IMR-90 (cell line): Measurements from ENCODE around the gene MAN1C1. TPM values are rescaled to one million over a fixed set of nuclear protein-coding genes. Genes with fewer than 3 reads are reported as not detected.

Experiments
- ATAC-seq: fragments of 200-7000 bp; cut with Tn5 transposase; 2 replicates; pipeline ENCODE4 v1.9.1; 2020; ENCODE audit warnings: low read depth, mild to moderate bottlenecking, moderate library complexity
- BruUV-seq: library from RNA; stranded (reverse); fragments of 400-500 nt; replicated peaks from 2 replicates; lab custom pipeline; 2021; lab: Mats Ljungman, UMichigan
- CTCF ChIA-PET: fragments of 300-600 bp; formaldehyde crosslinking; extraction: SDS; loops from one replicate; lab custom pipeline; 2021; ENCODE audit warnings: antibody characterized with exemption; lab: Yijun Ruan, JAX
- POLR2A ChIA-PET: fragments of 300-600 bp; sonication (Branson Sonifier 250); formaldehyde crosslinking; loops from one replicate; lab custom pipeline; 2022; ENCODE audit warnings: antibody characterized with exemption; ENCODE audit not compliant: unreplicated experiment; lab: Charles Lee
- DNase-seq: peaks from one replicate; pipeline ENCODE4 v3.0.0; 2013
- H2AFZ ChIP-seq: replicated peaks from 2 replicates; pipeline ENCODE3; 2013; ENCODE audit warnings: low read length, mild to moderate bottlenecking; ENCODE audit not compliant: poor library complexity
- H2AK5ac ChIP-seq: 2 replicates; pipeline ENCODE4 v1.6.1; 2013; ENCODE audit warnings: low read depth, low read length, inconsistent platforms
- H2AK9ac ChIP-seq: replicated peaks from 2 replicates; pipeline ENCODE3; 2013; ENCODE audit warnings: mild to moderate bottlenecking, low read depth, low read length, moderate library complexity; ENCODE audit not compliant: poor library complexity
- H2BK120ac ChIP-seq: 2 replicates; pipeline ENCODE4 v1.6.1; 2013; ENCODE audit warnings: low read depth, low read length, inconsistent platforms
- H2BK15ac ChIP-seq: 3 replicates; pipeline ENCODE4 v1.6.1; 2013; ENCODE audit warnings: low read depth, low read length, inconsistent platforms
- H2BK20ac ChIP-seq: 2 replicates; pipeline ENCODE4 v1.6.1; 2013; ENCODE audit warnings: low read depth, mild to moderate bottlenecking, inconsistent platforms, low read length, moderate library complexity
- H2BK5ac ChIP-seq: 2 replicates; pipeline ENCODE4 v1.6.1; 2013; ENCODE audit warnings: mild to moderate bottlenecking, low read depth, low read length, inconsistent platforms; ENCODE audit not compliant: poor library complexity, severe bottlenecking
- H3K14ac ChIP-seq: replicated peaks from 2 replicates; pipeline ENCODE4 v1.6.1; 2013; ENCODE audit warnings: low read depth, low read length, inconsistent platforms
- H3K18ac ChIP-seq: 2 replicates; pipeline ENCODE4 v1.6.1; 2013; ENCODE audit warnings: low read depth, low read length, control low read depth
- H3K23ac ChIP-seq: 2 replicates; pipeline ENCODE4 v1.6.1; 2013; ENCODE audit warnings: low read depth, low read length, inconsistent platforms
- H3K27ac ChIP-seq: 2 replicates; pipeline ENCODE4 v1.5.1; 2013; ENCODE audit warnings: mild to moderate bottlenecking, control low read depth, low read length; ENCODE audit not compliant: insufficient read depth
- H3K27me3 ChIP-seq: 2 replicates; pipeline ENCODE4 v1.6.1; 2013; ENCODE audit warnings: low read length; ENCODE audit not compliant: control insufficient read depth, insufficient read depth
- H3K36me3 ChIP-seq: 2 replicates; pipeline ENCODE4 v1.6.1; 2013; ENCODE audit warnings: low read length, mixed read lengths; ENCODE audit not compliant: control insufficient read depth, insufficient read depth
- H3K4ac ChIP-seq: 2 replicates; pipeline ENCODE4 v1.6.1; 2013; ENCODE audit warnings: low read depth, low read length, inconsistent platforms
- H3K4me1 ChIP-seq: 2 replicates; pipeline ENCODE4 v1.6.1; 2013; ENCODE audit warnings: low read length, mixed read lengths; ENCODE audit not compliant: control insufficient read depth, insufficient read depth
- H3K4me2 ChIP-seq: 2 replicates; pipeline ENCODE4 v1.6.1; 2013; ENCODE audit warnings: low read depth, mild to moderate bottlenecking, control low read depth, low read length, moderate library complexity
- H3K4me3 ChIP-seq: 2 replicates; pipeline ENCODE4 v1.5.1; 2013; ENCODE audit warnings: low read depth, mild to moderate bottlenecking, control low read depth, low read length, moderate library complexity; ENCODE audit not compliant: insufficient read depth
- H3K56ac ChIP-seq: 2 replicates; pipeline ENCODE4 v1.6.1; 2013; ENCODE audit warnings: low read length, inconsistent platforms; ENCODE audit not compliant: insufficient read depth; ENCODE audit errors: extremely low read depth
- H3K79me1 ChIP-seq, 2 experiments: 2 replicates each; pipeline ENCODE4 v1.6.1; 2013; ENCODE audit warnings: low read length in 2 of 2, inconsistent platforms in 1 of 2, low read depth in 1 of 2
- H3K9ac ChIP-seq: 2 replicates; pipeline ENCODE4 v1.6.1; 2013; ENCODE audit warnings: low read depth, low read length, control low read depth
- H3K9me1 ChIP-seq: 2 replicates; pipeline ENCODE4 v1.6.1; 2013; ENCODE audit warnings: low read length, inconsistent platforms; ENCODE audit not compliant: insufficient read depth
- H3K9me3 ChIP-seq: 2 replicates; pipeline ENCODE4 v1.6.1; 2013; ENCODE audit warnings: low read length; ENCODE audit not compliant: control insufficient read depth, insufficient read depth
- H4K20me1 ChIP-seq: 2 replicates; pipeline ENCODE4 v1.6.1; 2013; ENCODE audit warnings: low read length, inconsistent platforms; ENCODE audit not compliant: insufficient read depth
- H4K5ac ChIP-seq: 2 replicates; pipeline ENCODE4 v1.6.1; 2013; ENCODE audit warnings: mild to moderate bottlenecking, low read depth, low read length, control low read depth
- H4K8ac ChIP-seq, 2 experiments: 2 replicates each; pipeline ENCODE4 v1.6.1; 2013; ENCODE audit warnings: low read depth in 2 of 2, low read length in 2 of 2, control low read depth in 1 of 2, inconsistent platforms in 1 of 2
- H4K91ac ChIP-seq: 2 replicates; pipeline ENCODE4 v1.6.1; 2013; ENCODE audit warnings: low read depth, low read length, inconsistent platforms; ENCODE audit not compliant: insufficient read depth
- CTCF ChIP-seq: conservative IDR thresholded peaks from 2 replicates; pipeline ENCODE4 v1.5.1; 2012; ENCODE audit warnings: mild to moderate bottlenecking, low read depth, low read length, improper control_type of control experiment
- FOS ChIP-seq: fragments of 150-350 bp; IDR thresholded peaks from 2 replicates; pipeline ENCODE4 v1.6.1; 2016; ENCODE audit warnings: low read depth, low read length
- RCOR1 ChIP-seq: IDR thresholded peaks from 2 replicates; pipeline ENCODE4 v1.6.1; 2012; ENCODE audit warnings: mild to moderate bottlenecking, low read length, improper control_type of control experiment; ENCODE audit not compliant: insufficient replicate concordance
- RFX5 ChIP-seq: IDR thresholded peaks from 2 replicates; pipeline ENCODE4 v1.8.0; 2012; ENCODE audit warnings: low read depth, mild to moderate bottlenecking, low read length, moderate library complexity
- WGBS, 2 experiments: methylation state at CpG; one replicate each; pipeline versions ENCODE4 v1.1.5 to v1.1.7; 2013; ENCODE audit warnings: missing lambda C conversion rate in 2 of 2; ENCODE audit not compliant: insufficient read length in 1 of 2; ENCODE audit errors: extremely low coverage in 2 of 2; 5-methylcytosine and 5-hydroxymethylcytosine counted together
- dilution Hi-C: fragments of 300-500 bp; cut with HindIII; formaldehyde crosslinking; loops from one replicate; pipeline ENCODE4 v1.14.3; 2018; ENCODE audit warnings: low sequenced_read_pairs; ENCODE audit not compliant: unreplicated experiment
- in situ Hi-C: fragments of 300-500 bp; cut with MboI; formaldehyde crosslinking; loops from 3 replicates; pipeline ENCODE4 v1.14.3; 2019; ENCODE audit warnings: low sequenced_read_pairs, inconsistent platforms, mixed read lengths
- intact Hi-C: fragments of 100-400 bp; cut with micrococcal nuclease; formaldehyde crosslinking; loops from 2 replicates; pipeline ENCODE4 v1.10.0; 2022
- polyA plus RNA-seq, 3 experiments: library from polyadenylated mRNA; depleted of rRNA; stranded (reverse); fragments of >200 nt; gene quantifications; 2 replicates each; pipeline ENCODE4 v1.2.3, GENCODE V29; 2012; ENCODE audit warnings: low replicate concordance in 1 of 3
- total RNA-seq: library from RNA; depleted of rRNA; stranded (reverse); fragments of >200 nt; gene quantifications from 2 replicates; pipeline ENCODE4 v1.2.3, GENCODE V29; 2012
- TF ChIP-seq, protein P1 (sequence below): fragments of 150-350 bp; IDR thresholded peaks from 2 replicates; pipeline ENCODE4 v1.6.1; 2016; ENCODE audit warnings: low read depth, mild to moderate bottlenecking, low read length, moderate library complexity, borderline replicate concordance

The MAN1C1 gene
- total and polyA plus RNA-seq, 2 of the 4 experiments (the other 2 are of a cell fraction): 3.2 to 11.3 TPM

GRCh38 chr1:25701030-25701785, 84.6 kb downstream of the MAN1C1 start:
- POLR2A ChIA-PET: no interaction called here
- dilution Hi-C loops: no loop called here

More at GRCh38 chr1:25701030-25701785, 84.6 kb downstream of the MAN1C1 start:
- H3K4me3 ChIP-seq: no peak overlapping the region
- no peak overlapping the region for H3K56ac ChIP-seq
- H3K18ac ChIP-seq: peak overlapping the region; percentile 16; the same call in 1 of the 2 replicates
- H4K91ac ChIP-seq: peak overlapping the region; percentile 38; the same call in 1 of the 2 replicates
- H3K4me2 ChIP-seq: no peak overlapping the region
- no peak overlapping the region for H3K9ac ChIP-seq
- H4K20me1 ChIP-seq: no peaks in the 10 kb centered on the region
- H2AFZ ChIP-seq: no peak overlapping the region
- peak overlapping the region; percentile 15 for H2AK9ac ChIP-seq
- peak overlapping the region; percentile 92; the same call in 1 of the 2 replicates for H2AK5ac ChIP-seq
- DNase-seq: no peak
- H3K14ac ChIP-seq: no peak overlapping the region
- peak overlapping the region; percentile 40; the same call in 1 of the 2 replicates for H3K23ac ChIP-seq
- no peaks in the 10 kb centered on the region for H3K27me3 ChIP-seq
- peak overlapping the region; percentile 27; the same call in 1 of the 3 replicates for H2BK15ac ChIP-seq
- CTCF ChIA-PET: no interaction called here
- ATAC-seq: no peak
- peaks cover 0 to 38% of the 10 kb centered on the region in 2 experiments; a peak in 2 of 4 replicates for H3K79me1 ChIP-seq
- H2BK5ac ChIP-seq: no peak overlapping the region
- H2BK20ac ChIP-seq: peak overlapping the region; percentile 43; the same call in 1 of the 2 replicates
- H3K9me3 ChIP-seq: no peaks in the 10 kb centered on the region
- peaks cover 29% of the 10 kb centered on the region for H3K9me1 ChIP-seq
- peak overlapping the region in 1 of 2 experiments; percentile 18; a peak in 1 of 4 replicates for H4K8ac ChIP-seq
- peaks cover 40% of the 10 kb centered on the region for H3K4me1 ChIP-seq
- H2BK120ac ChIP-seq: peak overlapping the region; percentile 47; the same call in 1 of the 2 replicates
- peak overlapping the region; percentile 93; the same call in 1 of the 2 replicates for H3K27ac ChIP-seq
- H3K36me3 ChIP-seq: no peaks in the 10 kb centered on the region
- 100% methylated on average over 4 of the region's 9 CpGs; no CpG with 5 or more reads in 1 of the 2 experiments for WGBS, 2 experiments
- in situ Hi-C loops (no loop called here), intact Hi-C loops (no loop called here)
- H4K5ac ChIP-seq: peak overlapping the region; percentile 34; the same call in 1 of the 2 replicates
- BruUV-seq: no TSS peak
- H3K4ac ChIP-seq: peak overlapping the region; percentile 59
- TF ChIP-seq RFX5 (no peak), FOS (no peak), CTCF (no peak), RCOR1 (no peak)
- TF ChIP-seq, protein P1, sequence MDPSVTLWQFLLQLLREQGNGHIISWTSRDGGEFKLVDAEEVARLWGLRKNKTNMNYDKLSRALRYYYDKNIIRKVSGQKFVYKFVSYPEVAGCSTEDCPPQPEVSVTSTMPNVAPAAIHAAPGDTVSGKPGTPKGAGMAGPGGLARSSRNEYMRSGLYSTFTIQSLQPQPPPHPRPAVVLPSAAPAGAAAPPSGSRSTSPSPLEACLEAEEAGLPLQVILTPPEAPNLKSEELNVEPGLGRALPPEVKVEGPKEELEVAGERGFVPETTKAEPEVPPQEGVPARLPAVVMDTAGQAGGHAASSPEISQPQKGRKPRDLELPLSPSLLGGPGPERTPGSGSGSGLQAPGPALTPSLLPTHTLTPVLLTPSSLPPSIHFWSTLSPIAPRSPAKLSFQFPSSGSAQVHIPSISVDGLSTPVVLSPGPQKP: no peak
